ENCODE results near the gene TMC1.

The TMC1 gene

DNA sequence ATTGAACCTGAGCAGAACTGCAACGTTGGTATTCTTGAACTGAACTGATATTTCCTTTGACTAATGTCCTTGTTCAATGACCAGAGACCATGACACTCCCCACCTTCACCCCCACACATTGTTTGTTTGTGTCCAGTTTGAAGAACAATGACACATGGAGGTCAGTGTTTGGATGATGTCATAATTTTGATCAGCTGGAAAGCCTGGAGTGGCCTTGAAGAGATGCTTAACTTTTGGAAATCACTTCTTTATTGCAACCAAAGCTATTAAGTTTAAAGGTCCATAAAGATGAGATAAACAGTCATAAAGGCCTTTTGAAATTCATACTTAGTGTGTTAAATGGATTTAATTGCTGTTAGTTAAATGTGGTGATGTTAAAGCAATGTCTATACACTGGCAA lies 92.7 kb downstream of the TMC1 start:
- no peak for DNase-seq (ENCODE audit: low spot score)

DNA sequence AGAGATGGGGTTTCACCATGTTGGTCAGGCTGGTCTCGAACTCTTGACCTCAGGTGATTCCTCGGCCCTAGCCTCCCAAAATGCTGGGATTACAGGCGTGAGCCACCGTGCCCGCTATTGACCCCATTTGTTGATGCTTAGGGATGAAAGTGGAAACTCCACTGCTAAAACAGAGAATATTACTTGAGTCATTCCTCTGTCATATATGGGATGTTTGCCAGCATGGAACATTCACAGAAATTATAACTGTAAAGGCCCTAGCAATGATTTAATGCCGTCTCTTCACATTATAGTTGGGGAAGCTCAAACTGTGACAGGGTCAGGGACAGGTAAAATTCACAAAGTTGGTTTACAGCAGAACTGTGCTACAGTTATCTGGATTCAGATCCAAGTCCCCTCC lies 94.5 kb downstream of the TMC1 start:
- DNase-seq (ENCODE audit: low spot score) = no peak

DNA sequence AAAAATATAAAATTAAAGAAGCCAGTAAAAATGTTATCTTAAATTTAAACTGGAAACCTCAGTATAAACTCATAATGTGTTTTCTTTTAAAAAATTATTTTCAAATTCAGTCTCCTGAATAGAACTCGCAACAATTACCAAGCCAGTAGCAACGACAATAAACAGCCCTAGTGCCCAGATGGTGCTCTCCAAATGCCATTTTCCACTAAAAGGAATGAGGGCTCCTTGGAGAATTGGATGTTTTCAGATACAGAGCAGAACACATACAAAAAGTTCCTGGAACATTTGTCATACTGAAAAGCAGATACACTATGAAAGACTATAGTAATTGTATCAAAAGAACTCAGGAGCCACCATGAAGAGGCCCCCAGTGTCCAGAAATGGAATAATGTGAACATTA lies 97.4 kb downstream of the TMC1 start:
- no peak for DNase-seq (ENCODE audit: low spot score)

DNA sequence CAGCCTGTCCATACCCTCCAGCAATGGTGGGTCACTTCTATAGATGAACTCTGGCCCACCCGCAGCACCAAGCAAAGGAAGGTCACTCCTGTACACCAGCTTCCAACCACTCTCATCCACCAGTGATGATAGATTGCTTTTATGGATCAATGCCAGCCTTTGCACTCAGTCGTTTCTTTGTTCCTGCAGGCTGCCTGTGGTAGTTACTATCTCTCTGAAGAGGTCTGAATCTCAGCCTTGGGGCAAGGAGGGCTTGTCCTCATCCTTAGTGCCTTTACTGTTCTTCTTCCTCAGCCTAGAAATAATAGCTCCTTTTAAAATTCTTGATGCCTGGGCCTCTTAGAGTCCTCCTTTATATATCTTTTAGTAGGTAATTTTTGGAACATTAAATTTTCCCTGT lies 100.8 kb downstream of the TMC1 start:
- no peak for DNase-seq (ENCODE audit: low spot score)

GRCh38 chr9:72623156-72623555 lies 101.7 kb downstream of the TMC1 start:
- DNase-seq (ENCODE audit: low spot score) = no peak

DNA sequence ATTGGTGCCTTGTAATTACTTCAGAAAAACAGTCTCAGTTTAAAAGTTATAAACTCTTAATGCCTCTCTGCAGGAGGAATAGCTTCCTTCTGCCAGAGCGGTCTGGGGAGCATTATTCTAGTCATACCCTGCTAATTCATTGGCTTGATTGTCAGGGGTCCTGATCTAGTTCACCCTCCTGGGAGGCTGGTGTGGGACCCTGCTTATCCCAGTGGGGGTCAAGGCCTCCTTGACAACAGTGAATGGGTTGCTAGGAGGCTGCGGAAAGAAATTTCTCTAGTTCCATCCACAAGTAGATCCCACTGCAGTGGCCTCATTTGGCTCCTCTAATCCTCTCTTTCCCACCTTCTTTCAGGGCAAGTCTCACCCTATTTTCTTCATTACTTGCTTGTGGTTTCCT lies 105.7 kb downstream of the TMC1 start:
- no peak for DNase-seq (ENCODE audit: low spot score)

- DNase-seq (ENCODE audit: low spot score) = no peak
Measured at GRCh38 chr9:72627956-72628540, 106.6 kb downstream of the TMC1 start.

DNA sequence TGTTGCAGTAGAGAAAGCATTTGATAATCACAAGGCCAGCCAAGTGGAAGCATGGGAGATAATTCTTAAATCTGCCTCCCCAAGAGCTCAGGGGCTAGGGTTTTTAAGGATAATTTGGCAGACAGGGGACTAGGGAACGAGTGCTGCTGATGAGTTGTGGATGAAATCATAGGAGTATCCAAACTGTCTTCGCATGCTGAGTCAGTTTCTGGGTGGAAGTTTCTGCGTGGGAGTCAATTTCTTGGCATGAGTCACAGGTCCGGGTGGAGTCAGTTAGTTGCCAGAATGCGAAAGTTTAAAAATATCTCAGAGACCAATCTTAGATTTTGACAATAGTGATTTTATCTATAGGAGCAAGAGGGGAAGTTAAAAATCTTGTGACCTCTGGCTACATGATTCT lies 112.6 kb downstream of the TMC1 start:
- no peak for DNase-seq (ENCODE audit: low spot score)

GRCh38 chr9:72635197-72635596 lies 113.8 kb downstream of the TMC1 start:
- DNase-seq (ENCODE audit: low spot score) = no peak

GRCh38 chr9:72636621-72637020 lies 115.2 kb downstream of the TMC1 start:
- no peak for DNase-seq (ENCODE audit: low spot score)

GRCh38 chr9:72643651-72644050 lies 122.2 kb downstream of the TMC1 start:
- no peak for DNase-seq (ENCODE audit: low spot score)

DNA sequence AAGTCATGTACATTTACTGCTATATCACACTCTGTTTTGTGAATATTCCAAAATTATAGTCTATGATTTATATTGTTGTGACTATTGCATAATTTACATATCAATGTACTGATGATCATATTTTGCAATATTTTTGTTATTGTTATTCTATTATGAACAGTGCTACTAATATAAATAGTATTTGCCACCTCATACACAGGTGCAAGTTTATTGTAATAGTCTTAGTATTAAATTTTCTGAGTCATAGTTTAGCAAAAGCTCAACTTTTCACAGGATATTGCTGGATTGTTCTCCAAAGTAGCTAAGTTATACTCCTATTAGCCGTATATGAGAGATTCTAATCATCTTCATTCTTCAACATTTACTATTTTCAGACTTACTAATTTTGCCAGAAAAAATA lies 124.7 kb downstream of the TMC1 start:
- no peak for DNase-seq (ENCODE audit: low spot score)

- DNase-seq (ENCODE audit: low spot score) = no peak
Measured at GRCh38 chr9:72648324-72649126, 127.1 kb downstream of the TMC1 start.

- no peak for DNase-seq (ENCODE audit: low spot score)
Measured at GRCh38 chr9:72649127-72649442, 127.7 kb downstream of the TMC1 start.

DNA sequence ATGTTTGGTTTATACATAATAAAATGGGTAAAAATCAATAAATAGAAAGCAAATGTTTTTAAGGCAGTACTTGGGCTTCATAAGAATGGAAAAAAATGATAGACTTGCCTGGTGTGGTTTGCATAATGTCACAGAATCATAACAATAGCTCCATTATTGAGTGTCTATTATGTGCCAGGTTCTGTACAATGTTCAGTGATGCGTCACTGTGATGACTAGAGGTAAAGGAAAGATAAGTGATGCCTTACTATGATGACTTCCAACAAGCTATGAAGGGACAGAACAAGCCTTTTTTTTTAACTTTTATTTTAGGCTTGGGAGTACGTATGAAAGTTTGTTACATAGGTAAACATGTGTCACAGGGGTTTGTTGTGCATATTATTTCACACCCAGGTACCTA lies 128.8 kb downstream of the TMC1 start:
- DNase-seq (ENCODE audit: low spot score) = no peak

DNA sequence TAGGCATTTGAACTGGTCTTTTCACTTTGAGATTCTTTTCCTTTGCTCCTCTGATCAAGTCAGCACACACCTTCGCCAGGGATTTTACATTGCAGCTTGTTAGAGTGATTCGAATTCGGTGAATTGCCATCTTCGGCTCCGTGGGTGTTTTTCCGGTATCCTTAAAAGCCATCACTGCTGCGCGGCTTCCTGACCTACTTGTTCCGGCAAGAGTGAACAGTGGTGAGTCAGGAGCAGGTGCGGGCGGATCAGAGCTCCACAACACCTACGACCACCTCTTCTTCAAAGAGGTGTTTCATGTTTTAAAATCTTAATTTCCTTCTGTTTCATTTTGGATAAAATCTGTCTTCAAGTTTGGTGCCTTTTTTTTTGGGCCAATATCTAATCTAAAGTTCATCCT lies 134.6 kb downstream of the TMC1 start:
- no peak for DNase-seq (ENCODE audit: low spot score)

- DNase-seq (ENCODE audit: low spot score) = no peak
Measured at GRCh38 chr9:72657023-72657422, 135.6 kb downstream of the TMC1 start.

DNA sequence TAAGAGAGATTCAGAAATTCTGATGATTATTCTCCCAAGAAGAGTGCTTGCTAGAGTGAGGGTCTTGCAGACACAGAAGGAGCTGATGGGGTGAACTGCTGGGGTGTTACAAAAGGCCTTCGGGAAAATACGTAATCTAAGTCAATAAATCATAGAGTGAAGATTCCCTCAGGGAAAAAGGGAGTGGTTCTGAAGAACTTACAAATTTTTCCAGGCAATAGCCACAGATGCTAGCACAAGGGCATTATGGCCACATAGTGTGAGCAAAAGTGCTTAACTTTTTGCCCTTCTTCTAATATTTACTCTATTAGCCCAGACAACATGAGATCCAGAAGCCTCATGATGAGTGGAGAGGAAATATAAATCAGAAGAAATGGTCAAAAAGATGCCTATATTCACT lies 137.3 kb downstream of the TMC1 start:
- DNase-seq (ENCODE audit: low spot score) = no peak

- no peak for DNase-seq (ENCODE audit: low spot score)
Measured at GRCh38 chr9:72661401-72662135, 140.2 kb downstream of the TMC1 start.

GRCh38 chr9:72665421-72665820 lies 144.0 kb downstream of the TMC1 start:
- no peak for DNase-seq (ENCODE audit: low spot score)

DNA sequence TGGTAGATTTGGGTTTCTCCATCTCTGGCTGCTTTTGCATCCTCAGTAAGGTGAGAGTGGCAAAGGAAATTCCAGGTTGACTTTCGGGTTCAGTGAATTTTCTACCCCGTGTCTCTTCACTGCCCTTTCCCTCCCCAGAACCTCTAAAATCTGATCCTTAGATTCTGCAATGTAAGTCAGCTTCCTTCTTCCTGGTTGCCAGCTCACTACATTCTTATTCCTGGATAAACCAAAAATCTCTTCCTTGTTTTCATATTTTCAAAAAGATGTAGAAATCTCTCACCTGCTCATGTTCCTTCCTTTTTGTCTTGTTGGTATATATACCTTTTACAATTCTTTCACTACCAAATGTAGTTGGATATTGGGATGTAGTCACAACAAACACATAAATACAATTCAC lies 145.8 kb downstream of the TMC1 start:
- DNase-seq (ENCODE audit: low spot score) = no peak

DNA sequence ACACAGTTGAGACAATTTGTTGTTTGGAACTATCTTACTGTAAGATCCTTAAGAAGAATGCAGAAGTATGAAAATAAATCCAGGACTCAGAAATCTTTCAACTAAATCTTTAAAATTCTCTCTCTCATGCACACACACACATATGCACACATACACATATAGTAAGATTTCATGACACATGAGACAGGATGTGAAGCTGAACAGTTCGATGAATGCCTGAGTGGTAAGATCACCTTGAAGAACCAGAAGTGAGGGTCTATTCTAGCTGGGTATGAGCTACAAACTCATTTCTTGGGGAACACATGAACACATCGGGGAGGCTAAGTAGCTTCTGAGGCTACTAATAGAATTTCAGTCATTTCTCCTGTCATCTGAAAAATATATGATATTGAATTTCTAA lies 153.6 kb downstream of the TMC1 start:
- no peak for DNase-seq (ENCODE audit: low spot score)

DNA sequence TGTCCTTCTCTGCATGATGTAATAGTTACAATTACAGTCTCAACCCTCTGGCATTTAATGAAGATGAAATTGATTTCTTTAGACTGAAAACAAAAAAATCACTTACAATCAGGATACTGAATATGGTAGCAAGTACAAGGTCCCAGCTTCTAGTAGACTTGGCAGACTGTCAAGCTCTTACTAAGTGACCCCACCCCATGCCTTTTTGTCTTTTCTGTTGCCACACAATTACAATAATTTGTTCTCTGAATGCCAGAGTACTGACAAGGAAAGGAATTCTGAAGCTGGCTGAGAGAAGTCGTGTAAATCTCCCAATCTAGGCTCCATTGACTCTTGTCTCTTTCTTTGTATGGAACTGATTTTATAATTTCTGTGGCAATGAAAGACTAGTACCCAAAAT lies 154.2 kb downstream of the TMC1 start:
- no peak for DNase-seq (ENCODE audit: low spot score)
